IMR-90 (cell line): ENCODE results near the gene B4GALNT1. TPM values are rescaled to one million over a fixed set of nuclear protein-coding genes. Genes with fewer than 3 reads are reported as not detected.

Source experiments
- ATAC-seq: fragments of 200-7000 bp; cut with Tn5 transposase; 2 replicates; pipeline ENCODE4 v1.9.1; 2020; ENCODE audit warnings: low read depth, mild to moderate bottlenecking, moderate library complexity
- BruUV-seq: library from RNA; stranded (reverse); fragments of 400-500 nt; replicated peaks from 2 replicates; lab custom pipeline; 2021; lab: Mats Ljungman, UMichigan
- CTCF ChIA-PET: fragments of 300-600 bp; formaldehyde crosslinking; extraction: SDS; loops from one replicate; lab custom pipeline; 2021; ENCODE audit warnings: antibody characterized with exemption; lab: Yijun Ruan, JAX
- POLR2A ChIA-PET: fragments of 300-600 bp; sonication (Branson Sonifier 250); formaldehyde crosslinking; loops from one replicate; lab custom pipeline; 2022; ENCODE audit warnings: antibody characterized with exemption; ENCODE audit not compliant: unreplicated experiment; lab: Charles Lee
- DNase-seq: peaks from one replicate; pipeline ENCODE4 v3.0.0; 2013
- H2AFZ ChIP-seq: replicated peaks from 2 replicates; pipeline ENCODE3; 2013; ENCODE audit warnings: low read length, mild to moderate bottlenecking; ENCODE audit not compliant: poor library complexity
- H2AK5ac ChIP-seq: 2 replicates; pipeline ENCODE4 v1.6.1; 2013; ENCODE audit warnings: low read depth, low read length, inconsistent platforms
- H2AK9ac ChIP-seq: replicated peaks from 2 replicates; pipeline ENCODE3; 2013; ENCODE audit warnings: mild to moderate bottlenecking, low read depth, low read length, moderate library complexity; ENCODE audit not compliant: poor library complexity
- H2BK120ac ChIP-seq: 2 replicates; pipeline ENCODE4 v1.6.1; 2013; ENCODE audit warnings: low read depth, low read length, inconsistent platforms
- H2BK15ac ChIP-seq: 3 replicates; pipeline ENCODE4 v1.6.1; 2013; ENCODE audit warnings: low read depth, low read length, inconsistent platforms
- H2BK20ac ChIP-seq: 2 replicates; pipeline ENCODE4 v1.6.1; 2013; ENCODE audit warnings: low read depth, mild to moderate bottlenecking, inconsistent platforms, low read length, moderate library complexity
- H2BK5ac ChIP-seq: 2 replicates; pipeline ENCODE4 v1.6.1; 2013; ENCODE audit warnings: mild to moderate bottlenecking, low read depth, low read length, inconsistent platforms; ENCODE audit not compliant: poor library complexity, severe bottlenecking
- H3K14ac ChIP-seq: replicated peaks from 2 replicates; pipeline ENCODE4 v1.6.1; 2013; ENCODE audit warnings: low read depth, low read length, inconsistent platforms
- H3K18ac ChIP-seq: 2 replicates; pipeline ENCODE4 v1.6.1; 2013; ENCODE audit warnings: low read depth, low read length, control low read depth
- H3K23ac ChIP-seq: 2 replicates; pipeline ENCODE4 v1.6.1; 2013; ENCODE audit warnings: low read depth, low read length, inconsistent platforms
- H3K27ac ChIP-seq: 2 replicates; pipeline ENCODE4 v1.5.1; 2013; ENCODE audit warnings: mild to moderate bottlenecking, control low read depth, low read length; ENCODE audit not compliant: insufficient read depth
- H3K27me3 ChIP-seq: 2 replicates; pipeline ENCODE4 v1.6.1; 2013; ENCODE audit warnings: low read length; ENCODE audit not compliant: control insufficient read depth, insufficient read depth
- H3K36me3 ChIP-seq: 2 replicates; pipeline ENCODE4 v1.6.1; 2013; ENCODE audit warnings: low read length, mixed read lengths; ENCODE audit not compliant: control insufficient read depth, insufficient read depth
- H3K4ac ChIP-seq: 2 replicates; pipeline ENCODE4 v1.6.1; 2013; ENCODE audit warnings: low read depth, low read length, inconsistent platforms
- H3K4me1 ChIP-seq: 2 replicates; pipeline ENCODE4 v1.6.1; 2013; ENCODE audit warnings: low read length, mixed read lengths; ENCODE audit not compliant: control insufficient read depth, insufficient read depth
- H3K4me2 ChIP-seq: 2 replicates; pipeline ENCODE4 v1.6.1; 2013; ENCODE audit warnings: low read depth, mild to moderate bottlenecking, control low read depth, low read length, moderate library complexity
- H3K4me3 ChIP-seq: 2 replicates; pipeline ENCODE4 v1.5.1; 2013; ENCODE audit warnings: low read depth, mild to moderate bottlenecking, control low read depth, low read length, moderate library complexity; ENCODE audit not compliant: insufficient read depth
- H3K56ac ChIP-seq: 2 replicates; pipeline ENCODE4 v1.6.1; 2013; ENCODE audit warnings: low read length, inconsistent platforms; ENCODE audit not compliant: insufficient read depth; ENCODE audit errors: extremely low read depth
- H3K79me1 ChIP-seq, 2 experiments: 2 replicates each; pipeline ENCODE4 v1.6.1; 2013; ENCODE audit warnings: low read length in 2 of 2, inconsistent platforms in 1 of 2, low read depth in 1 of 2
- H3K9ac ChIP-seq: 2 replicates; pipeline ENCODE4 v1.6.1; 2013; ENCODE audit warnings: low read depth, low read length, control low read depth
- H3K9me1 ChIP-seq: 2 replicates; pipeline ENCODE4 v1.6.1; 2013; ENCODE audit warnings: low read length, inconsistent platforms; ENCODE audit not compliant: insufficient read depth
- H3K9me3 ChIP-seq: 2 replicates; pipeline ENCODE4 v1.6.1; 2013; ENCODE audit warnings: low read length; ENCODE audit not compliant: control insufficient read depth, insufficient read depth
- H4K20me1 ChIP-seq: 2 replicates; pipeline ENCODE4 v1.6.1; 2013; ENCODE audit warnings: low read length, inconsistent platforms; ENCODE audit not compliant: insufficient read depth
- H4K5ac ChIP-seq: 2 replicates; pipeline ENCODE4 v1.6.1; 2013; ENCODE audit warnings: mild to moderate bottlenecking, low read depth, low read length, control low read depth
- H4K8ac ChIP-seq, 2 experiments: 2 replicates each; pipeline ENCODE4 v1.6.1; 2013; ENCODE audit warnings: low read depth in 2 of 2, low read length in 2 of 2, control low read depth in 1 of 2, inconsistent platforms in 1 of 2
- H4K91ac ChIP-seq: 2 replicates; pipeline ENCODE4 v1.6.1; 2013; ENCODE audit warnings: low read depth, low read length, inconsistent platforms; ENCODE audit not compliant: insufficient read depth
- CTCF ChIP-seq: conservative IDR thresholded peaks from 2 replicates; pipeline ENCODE4 v1.5.1; 2012; ENCODE audit warnings: mild to moderate bottlenecking, low read depth, low read length, improper control_type of control experiment
- MAZ ChIP-seq: IDR thresholded peaks from 2 replicates; pipeline ENCODE4 v1.6.1; 2012; ENCODE audit warnings: low read depth, mild to moderate bottlenecking, low read length, improper control_type of control experiment, moderate library complexity, borderline replicate concordance
- WGBS, 2 experiments: methylation state at CpG; one replicate each; pipeline versions ENCODE4 v1.1.5 to v1.1.7; 2013; ENCODE audit warnings: missing lambda C conversion rate in 2 of 2; ENCODE audit not compliant: insufficient read length in 1 of 2; ENCODE audit errors: extremely low coverage in 2 of 2; 5-methylcytosine and 5-hydroxymethylcytosine counted together
- dilution Hi-C: fragments of 300-500 bp; cut with HindIII; formaldehyde crosslinking; loops from one replicate; pipeline ENCODE4 v1.14.3; 2018; ENCODE audit warnings: low sequenced_read_pairs; ENCODE audit not compliant: unreplicated experiment
- in situ Hi-C: fragments of 300-500 bp; cut with MboI; formaldehyde crosslinking; loops from 3 replicates; pipeline ENCODE4 v1.14.3; 2019; ENCODE audit warnings: low sequenced_read_pairs, inconsistent platforms, mixed read lengths
- intact Hi-C: fragments of 100-400 bp; cut with micrococcal nuclease; formaldehyde crosslinking; loops from 2 replicates; pipeline ENCODE4 v1.10.0; 2022
- polyA plus RNA-seq, 3 experiments: library from polyadenylated mRNA; depleted of rRNA; stranded (reverse); fragments of >200 nt; gene quantifications; 2 replicates each; pipeline ENCODE4 v1.2.3, GENCODE V29; 2012; ENCODE audit warnings: low replicate concordance in 1 of 3
- total RNA-seq: library from RNA; depleted of rRNA; stranded (reverse); fragments of >200 nt; gene quantifications from 2 replicates; pipeline ENCODE4 v1.2.3, GENCODE V29; 2012

B4GALNT1 gene
- total and polyA plus RNA-seq, 2 of the 4 experiments (the other 2 are of a cell fraction) = 0.18 to 0.62 TPM

DNA sequence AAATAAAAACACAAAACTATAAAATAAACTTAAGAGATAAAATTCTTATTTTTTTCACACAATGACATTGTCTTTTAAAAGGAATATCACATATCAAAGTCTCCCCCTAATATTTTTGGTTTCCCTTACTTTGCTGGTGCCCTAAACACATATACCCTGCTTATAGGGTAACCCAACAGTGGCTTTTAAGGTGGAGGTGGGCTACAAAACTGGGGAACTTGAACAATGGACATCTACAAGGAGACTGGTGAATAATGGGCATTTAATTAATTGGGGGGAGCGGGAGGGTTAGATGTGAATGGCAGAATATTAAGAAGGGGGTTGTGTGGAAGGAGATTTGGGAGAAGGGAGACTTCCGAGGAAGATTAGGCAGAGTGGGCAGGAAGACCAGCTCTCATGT, 9.6 kb downstream of the B4GALNT1 start:
- Histone ChIP-seq H3K79me1 (no peaks in the 10 kb centered on the region), H3K27ac (no peak overlapping the region), H4K5ac (no peak overlapping the region), H2AK5ac (no peak overlapping the region), H2BK15ac (no peak overlapping the region), H3K9me1 (peaks cover 4% of the 10 kb centered on the region; the same call in 1 of the 2 replicates), H3K27me3 (peaks cover 71% of the 10 kb centered on the region), H2AFZ (no peak overlapping the region), H3K4me3 (no peak overlapping the region), H3K4me2 (no peak overlapping the region), H3K9ac (no peak overlapping the region), H3K14ac (no peak overlapping the region), H2BK120ac (no peak overlapping the region), H3K23ac (no peak overlapping the region), H2BK5ac (no peak overlapping the region), H3K4ac (no peak overlapping the region), H3K56ac (no peak overlapping the region), H2BK20ac (no peak overlapping the region), H3K18ac (no peak overlapping the region), H4K8ac (no peak overlapping the region), H4K91ac (no peak overlapping the region), H4K20me1 (peaks cover 4% of the 10 kb centered on the region; the same call in 1 of the 2 replicates), H2AK9ac (no peak overlapping the region), H3K4me1 (no peaks in the 10 kb centered on the region; the same call in 1 of the 2 replicates), H3K9me3 (no peaks in the 10 kb centered on the region), H3K36me3 (peaks cover 3% of the 10 kb centered on the region; the same call in 1 of the 2 replicates)
- DNase-seq = no peak
- WGBS, 2 experiments = 57 to 100% methylated on average over 1 of the region's 2 CpGs
- dilution Hi-C loops (no loop called here), in situ Hi-C loops (loop anchor here (5.0 kb wide), 1 partner anchor 41 kb away; no protein-coding TSS in a partner anchor), intact Hi-C loops (loop anchor here (5.0 kb wide), 1 partner anchor 161 kb away; no protein-coding TSS in a partner anchor)
- ATAC-seq = no peak
- no TSS peak for BruUV-seq
- TF ChIP-seq MAZ = no peak
- no peak for TF ChIP-seq CTCF
- POLR2A ChIA-PET = no interaction called here
- CTCF ChIA-PET = interaction anchor here (0.5 to 0.6 kb wide), 2 partner anchors 12 to 983 kb away, joined by 4 read pairs; no protein-coding TSS in a partner anchor
